Heart right ventricle (tissue), 16 donors: Measurements from ENCODE around the gene PDSS2. TPM values are rescaled to one million over a fixed set of nuclear protein-coding genes. Genes with fewer than 3 reads are reported as not detected.
"Not testable (repeated sequence)": the region's sequence is repeated elsewhere in the genome, so short reads cannot be mapped to it uniquely, and the experiment has no call there.

ENCODE experiments used
- ATAC-seq, 8 donors: fragments of 200-7000 bp; cut with Tn5 transposase; one replicate each; pipeline ENCODE4 v1.9.1; 2020; ENCODE audit warnings: mild to moderate bottlenecking in 8 of 8, moderate library complexity in 8 of 8, moderate number of reproducible peaks in 1 of 8
- DNase-seq, 2 donors: peaks; one replicate each; pipeline ENCODE4 v3.0.0-alpha.2; 2020
- H3K27ac ChIP-seq, 10 donors: fragments of 200-600 bp; sonication (generic) in 2 of 10; one replicate each; pipeline versions ENCODE4 v1.5.0 to v1.8.0; 2020 to 2022; ENCODE audit warnings: mild to moderate bottlenecking in 3 of 10
- H3K27me3 ChIP-seq, 7 donors: fragments of 200-600 bp; one replicate each; pipeline ENCODE4 v1.8.0; 2021 to 2022; ENCODE audit warnings: mild to moderate bottlenecking in 2 of 7
- H3K36me3 ChIP-seq, 9 donors: fragments of 200-600 bp; sonication (generic) in 1 of 9; one replicate each; pipeline versions ENCODE4 v1.5.0 to v1.8.0; 2020 to 2022; ENCODE audit warnings: mild to moderate bottlenecking in 2 of 9
- H3K4me1 ChIP-seq, 9 donors: fragments of 200-600 bp; sonication (generic) in 1 of 9; one replicate each; pipeline versions ENCODE4 v1.5.0 to v1.8.0; 2020 to 2022; ENCODE audit warnings: mild to moderate bottlenecking in 4 of 9
- H3K4me3 ChIP-seq, 10 donors: fragments of 200-600 bp; sonication (generic) in 2 of 10; one replicate each; pipeline versions ENCODE4 v1.5.0 to v1.8.0; 2020 to 2022; ENCODE audit warnings: mild to moderate bottlenecking in 7 of 10, moderate library complexity in 2 of 10
- H3K9me3 ChIP-seq, 11 donors: fragments of 200-600 bp in 10 of 11; sonication (generic) in 2 of 11; one replicate each; pipeline versions ENCODE4 v1.5.0 to v1.8.0; 2013 to 2022; ENCODE audit warnings: mild to moderate bottlenecking in 2 of 11, control low read depth in 1 of 11, moderate library complexity in 1 of 11
- CTCF ChIP-seq, 9 donors: fragments of 200-600 bp; sonication (generic) in 2 of 9; IDR thresholded peaks; one replicate each; pipeline versions ENCODE4 v1.5.0 to v1.8.0; 2021 to 2022; ENCODE audit warnings: antibody characterized with exemption in 9 of 9, mild to moderate bottlenecking in 5 of 9, moderate library complexity in 1 of 9
- WGBS, 2 donors: extraction: QIAGEN DNeasy Blood & Tissue Kit; methylation state at CpG; one replicate each; pipeline ENCODE4 v1.1.7; 2013; ENCODE audit warnings: inconsistent platforms in 1 of 2; 5-methylcytosine and 5-hydroxymethylcytosine counted together
- intact Hi-C, 10 donors: fragments of 100-400 bp; cut with DNase I; formaldehyde crosslinking; loops; one replicate each; pipeline versions ENCODE4 v1.11.1 to v1.14.2; 2022
- polyA plus RNA-seq, 2 donors: library from polyadenylated mRNA; stranded (reverse); fragments of 200-250 nt; gene quantifications; one replicate each; pipeline ENCODE4 v1.2.3, GENCODE V29; 2013
- total RNA-seq, 10 donors: library from RNA; stranded (reverse); fragmentation: NEBNext Ultra II Directional in 3 of 10; extraction: Animal tissue kit (Norgen Biotek cat#: 25700) in 3 of 10; gene quantifications; one replicate each; pipeline versions ENCODE4 v1.2.1 to v1.2.4, GENCODE V29; 2021 to 2023
- donor health status: Arrhythmogenic right ventricular cardiomyopathy.
- donor health status: ischemic (EF 13 %, LVEDD 7.1; RV severe dilation, severe dysfunction).
- donor health status: healthy with polysubstance abuse.
- donor health status: DM: no; HTN: yes; CAD: no.
- donor health status: DM: no; HTN: no; CAD: no.
- donor health status: ischemic (EF 25% LVEDD 6.9; RV normal size, moderate dysfunction).
- donor health status: ischemic (EF 25% LVEDD 5.7; RV mildly dilated, moderate dysfunction).
- donor health status: healthy.
- donor health status: DM: yes; HTN: yes; CAD: no.
- donor health status: Ischemic cardiomyopathy.
- donor health status: ischemic (EF 35%, LVEDD 5.7; RV mildly dilated, moderate dysfunction).
- donor health status: nonischemic (EF 11% LVEDD 7.7; RV severe dilation, severe dysfunction).
- donor health status: DM: yes; HTN: yes; CAD: no.
- donor health status: PGD.
- donor health status: ischemic (EF 29% LVEDD 5.4; RV normal size, mild dysfunction).
- donor health status: nonischemic (EF 23%, LVEDD 6.1; RV moderate dilation, normal function).

Gene PDSS2
- total and polyA plus RNA-seq, 12 donors, result 5.5 to 22.2 (median 18.0) TPM

- Histone ChIP-seq H3K36me3 (no peaks in the 10 kb centered on the region), H3K4me3 (no peak overlapping the region), H3K4me1 (peaks cover 0 to 2% (median 0%) of the 10 kb centered on the region in 9 donors), H3K27me3 (peaks cover 0 to 9% (median 0%) of the 10 kb centered on the region in 7 donors), H3K9me3 (no peaks in the 10 kb centered on the region), H3K27ac (no peak overlapping the region)
- ATAC-seq (no peak), DNase-seq (no peak)
- intact Hi-C loops, result no loop called here
- no peak for TF ChIP-seq CTCF (IDR thresholded peaks at IDR 0.05)
- 79 to 85% methylated on average over 8 of the region's 8 CpGs for WGBS, 2 donors
Observed at GRCh38 chr6:107121964-107122495, 337.3 kb downstream of the PDSS2 start.

GRCh38 chr6:107121266-107121665 lies 338.1 kb downstream of the PDSS2 start:
- TF ChIP-seq CTCF (IDR thresholded peaks at IDR 0.05), result no peak
- H3K9me3 ChIP-seq, result no peaks in the 10 kb centered on the region
- WGBS, 2 donors, result 93 to 94% methylated on average over 6 of the region's 6 CpGs
- H3K27me3 ChIP-seq, result peaks cover 0 to 16% (median 0%) of the 10 kb centered on the region in 7 donors
- ATAC-seq (no peak), DNase-seq (no peak)
- intact Hi-C loops, result no loop called here
- peaks cover 0 to 9% (median 5%) of the 10 kb centered on the region in 9 donors for H3K4me1 ChIP-seq
- H3K4me3 ChIP-seq, result no peak overlapping the region
- no peaks in the 10 kb centered on the region for H3K36me3 ChIP-seq
- no peak overlapping the region for H3K27ac ChIP-seq

- H3K4me1 ChIP-seq, result peaks cover 0 to 15% (median 10%) of the 10 kb centered on the region in 9 donors
- WGBS, 2 donors, result 84 to 93% methylated on average over 4 of the region's 4 CpGs
- peaks cover 0 to 25% (median 0%) of the 10 kb centered on the region in 7 donors for H3K27me3 ChIP-seq
- intact Hi-C loops, result no loop called here
- H3K9me3 ChIP-seq, result no peaks in the 10 kb centered on the region
- TF ChIP-seq CTCF (IDR thresholded peaks at IDR 0.05), result no peak
- ATAC-seq (no peak), DNase-seq (no peak)
- no peak overlapping the region for H3K4me3 ChIP-seq
- H3K27ac ChIP-seq, result no peak overlapping the region
- H3K36me3 ChIP-seq, result no peaks in the 10 kb centered on the region
Observed at GRCh38 chr6:107120404-107120803, 339.0 kb downstream of the PDSS2 start.

GRCh38 chr6:107118976-107119375 lies 340.4 kb downstream of the PDSS2 start:
- Histone ChIP-seq H3K4me3 (no peak overlapping the region), H3K4me1 (peaks cover 0 to 16% (median 11%) of the 10 kb centered on the region in 9 donors), H3K9me3 (no peaks in the 10 kb centered on the region), H3K27ac (no peak overlapping the region), H3K27me3 (peaks cover 0 to 25% (median 0%) of the 10 kb centered on the region in 7 donors), H3K36me3 (no peaks in the 10 kb centered on the region)
- intact Hi-C loops, result loop anchor here in 2 of 10 donors (10.0 kb wide), 1 partner anchor 94 kb away; the partner anchor contains the start of gene MTRES1 (in 2 of the 2)
- DNase-seq, result no peak
- WGBS, 2 donors, result 80 to 89% methylated on average over 2 of the region's 2 CpGs
- no peak for TF ChIP-seq CTCF (IDR thresholded peaks at IDR 0.05)
- ATAC-seq, result no peak

GRCh38 chr6:107118540-107118939 lies 340.8 kb downstream of the PDSS2 start:
- H3K27me3 ChIP-seq, result peaks cover 0 to 25% (median 0%) of the 10 kb centered on the region in 7 donors
- ATAC-seq, H3K9me3 ChIP-seq, H3K27ac ChIP-seq, H3K36me3 ChIP-seq, DNase-seq, H3K4me3 ChIP-seq: not testable (repeated sequence)
- intact Hi-C loops, result loop anchor here in 2 of 10 donors (10.0 kb wide), 1 partner anchor 94 kb away; the partner anchor contains the start of gene MTRES1 (in 2 of the 2)
- WGBS, 2 donors, result 92 to 94% methylated on average over 9 of the region's 9 CpGs
- H3K4me1 ChIP-seq, result peaks cover 2 to 20% (median 15%) of the 10 kb centered on the region in 9 donors
